Measurements from ENCODE around the gene GPRC5B.

GRCh38 chr16:19919142-19919541 is 34.5 kb upstream of the GPRC5B start:
- TF ChIP-seq POLR2A (IDR thresholded peaks at IDR 0.05; ENCODE audit: low read depth, low read length) (no peak), MAX (IDR thresholded peaks at IDR 0.05; ENCODE audit: insufficient read depth, insufficient read length) (no peak), CTCF (IDR thresholded peaks at IDR 0.05; ENCODE audit: extremely low read depth in 1 of 2, insufficient read depth in 1 of 2, low read depth in 1 of 2, low read length in 2 of 2) (no peak), EZH2 (IDR thresholded peaks at IDR 0.05; ENCODE audit: borderline replicate concordance, low read depth, low read length, severe bottlenecking) (no peak), JUN (IDR thresholded peaks at IDR 0.05; ENCODE audit: borderline replicate concordance, insufficient read depth, insufficient read length, low read depth) (no peak), POLR2AphosphoS5 (IDR thresholded peaks at IDR 0.05; ENCODE audit: insufficient read depth, low read depth, low read length) (no peak), MYC (IDR thresholded peaks at IDR 0.05; ENCODE audit: low read depth, low read length) (no peak), GATA2 (IDR thresholded peaks at IDR 0.05; ENCODE audit: insufficient read depth, insufficient read length, low read depth, low read length) (no peak), FOS (IDR thresholded peaks at IDR 0.05; ENCODE audit: borderline replicate concordance, insufficient read depth, low read length) (no peak)

All from endothelial cell of umbilical vein (primary cell).